GM19372 (cell line): ENCODE measurements around the gene RGS9.
"Not testable (repeated sequence)": the region's sequence is repeated elsewhere in the genome, so short reads cannot be mapped to it uniquely, and the experiment has no call there.

Experiments
- ATAC-seq: cut with Tn5 transposase; IDR thresholded peaks from one replicate; pipeline ENCODE4 v1.9.1; 2021; ENCODE audit warnings: mild to moderate bottlenecking, low read depth, moderate library complexity; ENCODE audit not compliant: unreplicated experiment

Gene RGS9

GRCh38 chr17:65201331-65201730 lies 64.2 kb downstream of the RGS9 start:
- ATAC-seq: no peak

- ATAC-seq: no peak
Observed at GRCh38 chr17:65202844-65203571, 65.8 kb downstream of the RGS9 start.

GRCh38 chr17:65204001-65204400 lies 66.8 kb downstream of the RGS9 start:
- ATAC-seq: no peak

GRCh38 chr17:65205655-65206054 lies 68.5 kb downstream of the RGS9 start:
- no peak for ATAC-seq

GRCh38 chr17:65207448-65207847 lies 70.3 kb downstream of the RGS9 start:
- ATAC-seq: not testable (repeated sequence)

- no peak for ATAC-seq
Observed at GRCh38 chr17:65208717-65209116, 71.5 kb downstream of the RGS9 start.

GRCh38 chr17:65218261-65218660 lies 81.1 kb downstream of the RGS9 start:
- no peak for ATAC-seq

- ATAC-seq: no peak
Observed at GRCh38 chr17:65219124-65219523, 82.0 kb downstream of the RGS9 start.

- ATAC-seq: no peak
Observed at GRCh38 chr17:65219707-65220106, 82.5 kb downstream of the RGS9 start.

GRCh38 chr17:65220732-65221131 lies 83.6 kb downstream of the RGS9 start:
- no peak for ATAC-seq

GRCh38 chr17:65222214-65222738 lies 85.1 kb downstream of the RGS9 start:
- ATAC-seq: no peak

- no peak for ATAC-seq
Observed at GRCh38 chr17:65225061-65225460, 87.9 kb downstream of the RGS9 start.

GRCh38 chr17:65226227-65226626 lies 89.1 kb downstream of the RGS9 start:
- no peak for ATAC-seq

GRCh38 chr17:65227637-65228036 lies 90.5 kb downstream of the RGS9 start:
- no peak for ATAC-seq

GRCh38 chr17:65228287-65228686 lies 91.1 kb downstream of the RGS9 start:
- ATAC-seq: no peak

GRCh38 chr17:65228734-65229620 lies 91.8 kb downstream of the RGS9 start:
- peak; percentile 55 for ATAC-seq

- no peak for ATAC-seq
Observed at GRCh38 chr17:65229621-65229995, 92.4 kb downstream of the RGS9 start.

GRCh38 chr17:65230040-65230439 lies 92.9 kb downstream of the RGS9 start:
- no peak for ATAC-seq

- ATAC-seq: no peak
Observed at GRCh38 chr17:65231086-65231485, 93.9 kb downstream of the RGS9 start.

- ATAC-seq: no peak
Observed at GRCh38 chr17:65231662-65232335, 94.6 kb downstream of the RGS9 start.

GRCh38 chr17:65235284-65235683 lies 98.1 kb downstream of the RGS9 start:
- no peak for ATAC-seq
